SK-N-SH treated with all-trans-retinoic acid at 6 μM for 48 hours (cell line): Measurements from ENCODE around the gene FXYD2.
A peak's percentile ranks its signal among the peaks of the same experiment; 100 is the strongest.

Source experiments
- ATAC-seq: fragments of 200-7000 bp; cut with Tn5 transposase; 3 replicates; pipeline ENCODE4 v1.9.1; 2020; ENCODE audit warnings: mild to moderate bottlenecking, moderate library complexity
- ARNTL ChIP-seq: fragments of 450-650 bp; formaldehyde crosslinking; IDR thresholded peaks from 2 replicates; pipeline ENCODE4 v1.5.0; 2020; ENCODE audit warnings: low read depth, mild to moderate bottlenecking, moderate library complexity, borderline replicate concordance
- BACH2 ChIP-seq: fragments of 250-450 bp; sonication (Bioruptor Pico); IDR thresholded peaks from 2 replicates; pipeline ENCODE4 v1.9.0; 2021; ENCODE audit warnings: mild to moderate bottlenecking, borderline replicate concordance
- CREB5 ChIP-seq: fragments of 250-450 bp; sonication (Bioruptor Pico); IDR thresholded peaks from 2 replicates; pipeline ENCODE4 v1.5.1; 2020; ENCODE audit warnings: low read depth, mild to moderate bottlenecking, moderate library complexity
- CSDC2 ChIP-seq: fragments of 250-450 bp; sonication (Bioruptor Pico); IDR thresholded peaks from 2 replicates; pipeline ENCODE4 v1.5.0; 2020; ENCODE audit warnings: mild to moderate bottlenecking, moderate library complexity
- CSRNP3 ChIP-seq: fragments of 250-450 bp; sonication (Bioruptor Pico); IDR thresholded peaks from 2 replicates; pipeline ENCODE4 v1.5.1; 2021; ENCODE audit warnings: mild to moderate bottlenecking, moderate library complexity
- GLIS3 ChIP-seq: fragments of 250-450 bp; sonication (Bioruptor Pico); IDR thresholded peaks from 2 replicates; pipeline ENCODE4 v1.5.0; 2020; ENCODE audit warnings: mild to moderate bottlenecking, moderate library complexity
- ISL1 ChIP-seq: fragments of 250-450 bp; sonication (Bioruptor Pico); IDR thresholded peaks from 2 replicates; pipeline ENCODE4 v2.1.2; 2022; ENCODE audit warnings: mild to moderate bottlenecking, moderate library complexity
- OSR1 ChIP-seq: fragments of 250-450 bp; sonication (Bioruptor Pico); IDR thresholded peaks from 2 replicates; pipeline ENCODE4 v1.8.0; 2022; ENCODE audit warnings: moderate library complexity, mild to moderate bottlenecking, inconsistent platforms
- PATZ1 ChIP-seq: fragments of 250-450 bp; sonication (Bioruptor Pico); IDR thresholded peaks from 2 replicates; pipeline ENCODE4 v1.8.0; 2020; ENCODE audit warnings: mild to moderate bottlenecking, moderate library complexity, borderline replicate concordance
- POU6F1 ChIP-seq: fragments of 250-450 bp; sonication (Bioruptor Pico); IDR thresholded peaks from 2 replicates; pipeline ENCODE4 v1.8.0; 2021; ENCODE audit warnings: low read depth, mild to moderate bottlenecking, moderate library complexity, borderline replicate concordance
- RARB ChIP-seq: fragments of 250-450 bp; sonication (Bioruptor Pico); IDR thresholded peaks from 2 replicates; pipeline ENCODE4 v1.8.0; 2021; ENCODE audit warnings: mild to moderate bottlenecking, moderate library complexity
- SNAI2 ChIP-seq: fragments of 250-450 bp; sonication (Bioruptor Pico); IDR thresholded peaks from 2 replicates; pipeline ENCODE4 v1.5.0; 2020; ENCODE audit warnings: mild to moderate bottlenecking, moderate library complexity
- TCF4 ChIP-seq: fragments of 250-450 bp; sonication (Bioruptor Pico); IDR thresholded peaks from 2 replicates; pipeline ENCODE4 v1.8.0; 2021; ENCODE audit warnings: mild to moderate bottlenecking, moderate library complexity, borderline replicate concordance
- TOX ChIP-seq: fragments of 250-450 bp; sonication (Bioruptor Pico); IDR thresholded peaks from 2 replicates; pipeline ENCODE4 v1.8.0; 2021; ENCODE audit warnings: mild to moderate bottlenecking, moderate library complexity, borderline replicate concordance
- TSHZ2 ChIP-seq: fragments of 250-450 bp; sonication (Bioruptor Pico); IDR thresholded peaks from 2 replicates; pipeline ENCODE4 v1.5.0; 2020; ENCODE audit warnings: mild to moderate bottlenecking, moderate library complexity
- ZC3H10 ChIP-seq: fragments of 250-450 bp; sonication (Bioruptor Pico); IDR thresholded peaks from 2 replicates; pipeline ENCODE4 v1.5.1; 2021; ENCODE audit warnings: mild to moderate bottlenecking, moderate library complexity
- ZFP3 ChIP-seq: fragments of 250-450 bp; sonication (Bioruptor Pico); IDR thresholded peaks from 2 replicates; pipeline ENCODE4 v1.5.0; 2020; ENCODE audit warnings: mild to moderate bottlenecking, moderate library complexity
- ZFP30 ChIP-seq: fragments of 450-650 bp; formaldehyde crosslinking; IDR thresholded peaks from 2 replicates; pipeline ENCODE4 v1.5.0; 2022; ENCODE audit warnings: mild to moderate bottlenecking, moderate library complexity
- ZNF565 ChIP-seq: fragments of 450-650 bp; formaldehyde crosslinking; conservative IDR thresholded peaks from 2 replicates; pipeline ENCODE4 v1.5.0; 2020; ENCODE audit warnings: low read depth, mild to moderate bottlenecking, moderate library complexity
- ZNF70 ChIP-seq: fragments of 450-650 bp; formaldehyde crosslinking; IDR thresholded peaks from 2 replicates; pipeline ENCODE4 v1.5.0; 2020; ENCODE audit warnings: mild to moderate bottlenecking, moderate library complexity
- ZNF8 ChIP-seq: fragments of 450-650 bp; formaldehyde crosslinking; IDR thresholded peaks from 2 replicates; pipeline ENCODE4 v1.5.0; 2020; ENCODE audit warnings: mild to moderate bottlenecking, moderate library complexity

The FXYD2 gene

GRCh38 chr11:117825538-117826189, 1.1 kb upstream of the FXYD2 start:
- no peak for ATAC-seq
- TF ChIP-seq CSRNP3 (no peak), RARB (no peak)
- TF ChIP-seq, all 23 proteins: peak for 0

- no peak for ATAC-seq
- no peak for TF ChIP-seq GLIS3 (CRISPR knock-in tag)
- no peak for TF ChIP-seq ZFP30 (CRISPR knock-in tag)
- no peak for TF ChIP-seq ARNTL
- TF ChIP-seq PATZ1 (CRISPR knock-in tag), result no peak
- TF ChIP-seq TOX (CRISPR knock-in tag), result no peak
- no peak for TF ChIP-seq TCF4 (CRISPR knock-in tag)
- TF ChIP-seq OSR1, result no peak
These were observed 561 bp downstream of the FXYD2 start for GRCh38 chr11:117823946-117824420.

- peak; percentile 39; the same call in 2 of the 3 replicates for ATAC-seq
- TF ChIP-seq OSR1, result no peak
- no peak for TF ChIP-seq BACH2 (CRISPR knock-in tag)
- no peak for TF ChIP-seq RARB
- TF ChIP-seq TSHZ2, result no peak
- no peak for TF ChIP-seq ZFP30 (CRISPR knock-in tag)
- no peak for TF ChIP-seq ZC3H10 (CRISPR knock-in tag)
- no peak for TF ChIP-seq ZNF70 (CRISPR knock-in tag)
- no peak for TF ChIP-seq ZNF565
- no peak for TF ChIP-seq ZNF8 (CRISPR knock-in tag)
- no peak for TF ChIP-seq TOX (CRISPR knock-in tag)
- TF ChIP-seq ISL1, result no peak
- TF ChIP-seq CREB5 (CRISPR knock-in tag), result no peak
- TF ChIP-seq CSRNP3, result no peak
- no peak for TF ChIP-seq CSDC2 (CRISPR knock-in tag)
- TF ChIP-seq ARNTL, result no peak
- TF ChIP-seq PATZ1 (CRISPR knock-in tag), result no peak
- TF ChIP-seq SNAI2 (CRISPR knock-in tag), result no peak
- TF ChIP-seq ZFP3 (CRISPR knock-in tag), result no peak
- no peak for TF ChIP-seq POU6F1 (CRISPR knock-in tag)
- TF ChIP-seq, all 23 proteins: peak for 0
These were observed 1.1 kb downstream of the FXYD2 start for GRCh38 chr11:117823294-117823945.
